CD14-positive monocyte (primary cell): ENCODE results near the gene MLLT10. TPM values are rescaled to one million over a fixed set of nuclear protein-coding genes. Genes with fewer than 3 reads are reported as not detected.
A peak's percentile ranks its signal among the peaks of the same experiment; 100 is the strongest.

Experiments used
- DNase-seq, 3 donors: peaks; one replicate each; pipeline ENCODE4 v3.0.0-alpha.2; 2011 to 2022
- H2AFZ ChIP-seq: 2 replicates; pipeline ENCODE4 v1.6.0; 2012; ENCODE audit warnings: mild to moderate bottlenecking, low read depth, low read length, inconsistent platforms; ENCODE audit not compliant: insufficient read depth, poor library complexity, severe bottlenecking
- H3K27ac ChIP-seq, 2 donors: 1 replicate in 1 of 2; 2 replicates in 1 of 2; pipeline ENCODE4 v1.5.1; 2012 to 2013; ENCODE audit warnings: low read length in 2 of 2, control low read depth in 1 of 2, inconsistent platforms in 1 of 2, low read depth in 1 of 2, mild to moderate bottlenecking in 1 of 2
- H3K27me3 ChIP-seq, 2 donors: one replicate each; pipeline versions ENCODE4 v1.6.0 to v1.6.1; 2011 to 2013; ENCODE audit warnings: low read length in 2 of 2; ENCODE audit not compliant: control insufficient read depth in 2 of 2, insufficient read depth in 2 of 2
- H3K36me3 ChIP-seq, 2 donors: replicated peaks in 1 of 2; 1 replicate in 1 of 2; 2 replicates in 1 of 2; pipeline versions ENCODE4 v1.5.1 to v1.6.1; 2012 to 2013; ENCODE audit warnings: low read length in 2 of 2, control low read depth in 1 of 2, inconsistent platforms in 1 of 2, mild to moderate bottlenecking in 1 of 2; ENCODE audit not compliant: insufficient read depth in 2 of 2, control insufficient read depth in 1 of 2
- H3K4me1 ChIP-seq, 2 donors: 1 replicate in 1 of 2; 2 replicates in 1 of 2; pipeline versions ENCODE4 v1.5.1 to v1.6.1; 2012 to 2013; ENCODE audit warnings: low read length in 2 of 2, control low read depth in 1 of 2, inconsistent platforms in 1 of 2, mild to moderate bottlenecking in 1 of 2, moderate library complexity in 1 of 2; ENCODE audit not compliant: insufficient read depth in 2 of 2, control insufficient read depth in 1 of 2
- H3K4me2 ChIP-seq: replicated peaks from 2 replicates; pipeline ENCODE3; 2012; ENCODE audit warnings: low read length, moderate library complexity, mild to moderate bottlenecking; ENCODE audit not compliant: poor library complexity, severe bottlenecking; ENCODE audit errors: extremely low read depth
- H3K4me3 ChIP-seq, 3 experiments: fragments of 200-600 bp in 1 of 3; sonication (generic) in 1 of 3; replicated peaks in 1 of 3; 1 replicate in 2 of 3; 2 replicates in 1 of 3; pipeline ENCODE4 v1.5.1; 2011 to 2013; ENCODE audit warnings: low read length in 3 of 3, mild to moderate bottlenecking in 3 of 3, control low read depth in 2 of 3, low read depth in 2 of 3, inconsistent platforms in 1 of 3, moderate library complexity in 1 of 3
- H3K79me2 ChIP-seq: 2 replicates; pipeline ENCODE4 v1.6.0; 2012; ENCODE audit warnings: mild to moderate bottlenecking, control low read depth, inconsistent platforms, low read length, moderate library complexity; ENCODE audit not compliant: insufficient read depth
- H3K9ac ChIP-seq: 2 replicates; pipeline ENCODE4 v1.6.0; 2017; ENCODE audit warnings: low read length, mild to moderate bottlenecking; ENCODE audit not compliant: insufficient read depth, poor library complexity, severe bottlenecking
- H3K9me3 ChIP-seq, 2 donors: replicated peaks in 1 of 2; 1 replicate in 1 of 2; 2 replicates in 1 of 2; pipeline versions ENCODE4 v1.5.1 to v1.6.1; 2012 to 2013; ENCODE audit warnings: low read length in 2 of 2, control low read depth in 1 of 2; ENCODE audit not compliant: control insufficient read depth in 1 of 2, insufficient read depth in 1 of 2
- H4K20me1 ChIP-seq: 2 replicates; pipeline ENCODE4 v1.6.0; 2012; ENCODE audit warnings: mild to moderate bottlenecking, low read length, control low read depth, moderate library complexity; ENCODE audit not compliant: insufficient read depth
- H3K27ac Mint-ChIP-seq, 7 donors: one replicate each; pipeline ENCODE4 v1.8.0; 2020; ENCODE audit warnings: mild to moderate bottlenecking in 7 of 7, mixed read lengths in 7 of 7, moderate library complexity in 6 of 7, inconsistent platforms in 2 of 7
- H3K27me3 Mint-ChIP-seq, 3 donors: one replicate each; pipeline ENCODE4 v1.8.0; 2021 to 2022; ENCODE audit warnings: low read depth in 3 of 3, mild to moderate bottlenecking in 3 of 3, mixed read lengths in 3 of 3, moderate library complexity in 3 of 3, inconsistent platforms in 1 of 3
- H3K36me3 Mint-ChIP-seq, 2 donors: one replicate each; pipeline ENCODE4 v1.8.0; 2020; ENCODE audit warnings: mixed read lengths in 2 of 2, inconsistent platforms in 1 of 2, mild to moderate bottlenecking in 1 of 2
- H3K4me1 Mint-ChIP-seq: one replicate; pipeline ENCODE4 v1.8.0; 2020; ENCODE audit warnings: mild to moderate bottlenecking, mixed read lengths
- H3K4me3 Mint-ChIP-seq, 2 donors: one replicate each; pipeline ENCODE4 v1.8.0; 2020; ENCODE audit warnings: mild to moderate bottlenecking in 2 of 2, mixed read lengths in 2 of 2, moderate library complexity in 1 of 2
- H3K9me3 Mint-ChIP-seq, 7 donors: one replicate each; pipeline ENCODE4 v1.8.0; 2020 to 2022; ENCODE audit warnings: mixed read lengths in 7 of 7, mild to moderate bottlenecking in 6 of 7, moderate library complexity in 6 of 7, inconsistent platforms in 2 of 7
- CTCF ChIP-seq: fragments of 200-600 bp; IDR thresholded peaks from one replicate; pipeline ENCODE4 v1.8.0; 2022; ENCODE audit warnings: antibody characterized with exemption, mild to moderate bottlenecking
- WGBS: methylation state at CpG from one replicate; pipeline ENCODE4 v1.1.5; 2013; ENCODE audit warnings: missing lambda C conversion rate; ENCODE audit not compliant: insufficient coverage; 5-methylcytosine and 5-hydroxymethylcytosine counted together
- intact Hi-C, 2 donors: fragments of 100-400 bp; cut with micrococcal nuclease; formaldehyde crosslinking; loops; one replicate each; pipeline versions ENCODE4 v1.15.0 to v1.15.1; 2023
- polyA plus RNA-seq, 3 donors: library from polyadenylated mRNA; depleted of rRNA in 1 of 3; unstranded in 2 of 3; stranded (reverse) in 1 of 3; fragments of 300-500 nt in 2 of 3; fragments of >200 nt in 1 of 3; fragmentation: Illumina TruSeq in 2 of 3; gene quantifications; 1 replicate in 2 of 3; 2 replicates in 1 of 3; pipeline ENCODE4 v1.2.3, GENCODE V29; 2012 to 2021

MLLT10 gene
- polyA plus RNA-seq, 3 donors: 4.9 to 39.1 (median 7.5) TPM

GRCh38 chr10:21688009-21688332 lies 153.9 kb downstream of the MLLT10 start:
- peaks cover 0 to 2% (median 0%) of the 10 kb centered on the region in 3 donors for H3K27me3 Mint-ChIP-seq

GRCh38 chr10:21688870-21689269 lies 154.8 kb downstream of the MLLT10 start:
- no peak overlapping the region for H3K4me3 ChIP-seq
- Mint-ChIP-seq H3K9me3 (peaks cover 0 to 2% (median 0%) of the 10 kb centered on the region in 7 donors), H3K27me3 (peaks cover 0 to 2% (median 0%) of the 10 kb centered on the region in 3 donors), H3K36me3 (peaks cover 52 to 56% of the 10 kb centered on the region in 2 donors), H3K4me3 (no peak overlapping the region), H3K27ac (no peak overlapping the region), H3K4me1 (no peaks in the 10 kb centered on the region)
- no peak for DNase-seq
- no peaks in the 10 kb centered on the region for H4K20me1 ChIP-seq
- no peaks in the 10 kb centered on the region for H3K4me1 ChIP-seq
- intact Hi-C loops: no loop called here
- no peaks in the 10 kb centered on the region for H3K27me3 ChIP-seq
- H3K9me3 ChIP-seq: no peaks in the 10 kb centered on the region
- no CpG with 5 or more reads among the region's 1 CpG for WGBS
- H2AFZ ChIP-seq: no peak overlapping the region
- no peak overlapping the region for H3K4me2 ChIP-seq
- peaks cover 38 to 74% of the 10 kb centered on the region in 2 donors for H3K36me3 ChIP-seq
- H3K9ac ChIP-seq: no peak overlapping the region
- peak overlapping the region in 1 of 2 donors; percentile 10 for H3K27ac ChIP-seq
- no peaks in the 10 kb centered on the region for H3K79me2 ChIP-seq
- TF ChIP-seq CTCF: no peak

More at GRCh38 chr10:21688009-21688332, 153.9 kb downstream of the MLLT10 start:
- Histone ChIP-seq H3K9me3 (no peaks in the 10 kb centered on the region), H3K79me2 (no peaks in the 10 kb centered on the region), H4K20me1 (no peaks in the 10 kb centered on the region), H3K4me3 (no peak overlapping the region), H3K36me3 (peaks cover 31 to 74% of the 10 kb centered on the region in 2 donors), H2AFZ (no peak overlapping the region), H3K4me2 (no peak overlapping the region), H3K9ac (no peak overlapping the region), H3K27me3 (no peaks in the 10 kb centered on the region), H3K4me1 (no peaks in the 10 kb centered on the region), H3K27ac (no peak overlapping the region)
- no peak overlapping the region for H3K27ac Mint-ChIP-seq
- peaks cover 0 to 2% (median 0%) of the 10 kb centered on the region in 7 donors for H3K9me3 Mint-ChIP-seq
- H3K36me3 Mint-ChIP-seq: peaks cover 43 to 48% of the 10 kb centered on the region in 2 donors
- DNase-seq: no peak
- no peak for TF ChIP-seq CTCF
- intact Hi-C loops: no loop called here
- no peaks in the 10 kb centered on the region for H3K4me1 Mint-ChIP-seq
- H3K4me3 Mint-ChIP-seq: no peak overlapping the region
